DMS53 (cell line): ENCODE data around the gene TAF6.

ENCODE experiments used
- DNase-seq: peaks from one replicate; lab custom pipeline; 2025; lab: John Stamatoyannopoulos, UW

Gene TAF6

DNA sequence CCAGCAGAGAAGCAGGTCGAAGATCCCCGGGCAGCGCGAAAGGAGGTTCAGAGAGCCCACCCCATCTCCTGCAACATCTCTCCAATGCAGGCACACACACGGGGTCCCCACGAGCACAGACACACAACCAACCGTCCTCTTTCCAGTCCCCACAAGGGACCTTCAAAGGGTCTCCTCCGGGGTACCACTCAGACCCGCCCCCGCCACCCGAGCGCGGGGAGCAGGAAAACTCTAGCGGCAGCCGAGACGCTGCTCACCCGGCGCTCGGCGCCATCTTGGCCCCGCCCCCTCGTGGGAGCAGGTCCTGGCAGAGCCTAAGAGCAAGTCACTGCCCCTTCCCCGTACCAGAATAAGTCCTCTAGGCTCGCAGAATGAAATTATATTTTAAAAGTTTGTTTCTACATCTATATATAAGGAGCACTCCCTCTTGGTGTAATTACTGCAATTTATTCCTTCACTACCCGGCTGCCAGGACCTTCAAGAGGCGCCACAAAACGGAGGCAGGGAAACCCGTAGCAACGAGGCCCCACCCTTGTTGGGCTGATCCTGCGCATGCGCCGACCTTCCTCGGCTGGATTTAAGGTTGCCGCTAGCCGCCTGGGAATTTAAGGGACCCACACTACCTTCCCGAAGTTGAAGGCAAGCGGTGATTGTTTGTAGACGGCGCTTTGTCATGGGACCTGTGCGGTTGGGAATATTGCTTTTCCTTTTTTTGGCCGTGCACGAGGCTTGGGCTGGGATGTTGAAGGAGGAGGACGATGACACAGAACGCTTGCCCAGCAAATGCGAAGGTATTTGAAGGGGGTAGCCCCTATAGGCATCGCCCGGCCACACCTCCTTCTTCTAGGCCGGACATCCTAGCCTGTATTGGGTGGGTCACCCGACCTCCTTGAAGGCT lies at the start of gene TAF6, which contains the start of gene CNPY4:
Gene TAF6, minus strand, starts transcription at position 287 of the 898 bp plus-strand sequence. CDS start 5,149 bp downstream, outside the sequence.
Gene CNPY4, plus strand, starts transcription at position 563 of the 898 bp plus-strand sequence. Its CDS starts 111 bp downstream, at position 674.
- DNase-seq = peak; percentile 98

DNA sequence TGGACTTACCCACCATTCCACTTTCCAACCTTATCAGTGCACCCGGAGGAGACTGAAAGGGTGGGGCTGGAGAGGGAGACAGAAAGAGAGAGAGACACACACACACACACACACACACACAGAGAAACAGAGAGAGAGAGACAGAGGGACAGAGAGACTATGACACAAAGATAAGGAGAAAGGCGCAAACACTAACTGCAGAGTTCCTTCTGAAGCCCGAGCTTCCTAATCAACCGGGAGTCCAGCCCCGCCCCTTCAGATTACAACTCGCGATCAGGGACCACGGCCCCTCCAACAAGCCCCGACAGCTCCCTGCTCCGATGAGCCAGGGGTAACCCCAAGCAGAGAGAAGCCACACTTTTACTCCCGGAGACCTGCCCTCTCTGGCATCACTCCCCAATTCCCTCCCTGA lies 48.8 kb upstream of the TAF6 start:
- DNase-seq = peak; percentile 53

DNA sequence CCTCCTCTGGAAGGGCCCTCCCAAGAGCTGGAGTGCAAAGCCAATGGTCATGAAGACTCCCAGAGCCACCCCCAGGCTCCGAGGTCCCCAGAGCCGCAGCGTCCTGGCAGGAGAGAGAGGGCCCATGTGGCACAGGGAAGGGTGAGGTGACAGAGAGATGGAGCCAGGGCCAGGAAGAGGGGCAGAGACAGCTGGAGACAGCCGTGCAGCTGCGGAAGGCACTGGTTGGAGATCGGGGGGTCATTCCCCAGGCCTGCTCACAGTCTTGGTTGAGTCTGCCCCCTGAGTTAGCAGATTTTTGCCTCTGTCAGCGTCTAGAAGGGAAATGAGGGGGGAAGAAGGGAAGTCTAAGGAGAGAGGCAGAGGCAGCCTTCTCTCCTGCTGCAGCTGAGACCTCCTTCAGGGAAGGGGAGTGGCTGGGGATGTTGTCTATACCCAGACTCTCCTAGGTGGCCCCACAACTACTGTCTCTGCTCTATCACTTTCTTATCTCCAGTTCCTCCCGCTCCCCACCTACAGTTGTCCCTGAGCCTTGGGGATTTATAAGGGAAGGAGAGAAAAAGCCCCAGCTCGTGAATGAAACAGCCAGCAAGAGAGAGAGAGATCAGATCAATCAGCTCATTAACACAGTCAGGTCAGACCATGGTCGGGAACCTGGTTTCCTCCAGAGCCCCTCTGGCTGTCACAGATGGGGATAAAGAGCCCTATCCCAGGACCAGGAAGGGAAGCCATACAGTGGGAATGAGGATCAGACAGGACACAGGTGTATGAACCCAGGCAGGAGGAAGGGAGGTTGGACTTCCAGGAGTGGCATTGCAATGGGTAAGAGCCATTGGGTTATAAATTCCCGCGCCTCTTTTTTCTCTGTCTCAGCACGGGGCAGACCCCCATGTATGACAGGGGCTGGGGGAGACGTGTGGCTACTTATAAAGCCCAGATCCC lies 48.1 kb upstream of the TAF6 start:
- DNase-seq = peak; percentile 53

DNA sequence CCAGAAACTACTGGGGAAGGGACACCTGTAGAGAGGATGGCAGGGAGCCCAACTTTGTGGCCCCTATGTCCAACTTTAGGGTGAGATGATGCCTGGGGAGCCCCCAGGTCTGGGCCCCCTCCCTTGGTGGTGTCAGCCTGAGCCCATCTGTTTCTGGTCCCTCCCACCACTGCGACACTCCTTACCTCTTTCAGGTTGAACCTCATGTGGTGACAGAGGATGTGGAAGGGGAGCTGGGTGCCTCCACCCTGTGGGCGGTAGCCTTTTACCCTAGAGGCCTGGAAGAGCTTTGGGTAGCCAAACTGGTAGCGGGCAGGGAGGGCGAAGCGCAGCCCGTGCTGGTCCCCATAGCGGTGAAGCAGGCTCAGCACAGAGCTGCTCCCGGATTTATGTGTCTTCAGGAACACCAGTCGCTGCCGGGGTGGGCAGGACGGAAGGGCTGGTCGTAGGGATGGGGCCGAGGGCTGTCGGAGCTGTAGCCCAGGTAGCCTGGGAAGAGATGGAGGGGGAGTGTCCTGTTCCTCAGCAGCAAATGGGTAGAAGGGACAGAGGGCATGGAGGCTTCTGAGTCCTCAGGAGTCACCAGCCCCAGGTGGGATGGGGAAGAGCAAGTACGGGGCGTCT lies 47.3 kb upstream of the TAF6 start:
- DNase-seq = no peak

DNA sequence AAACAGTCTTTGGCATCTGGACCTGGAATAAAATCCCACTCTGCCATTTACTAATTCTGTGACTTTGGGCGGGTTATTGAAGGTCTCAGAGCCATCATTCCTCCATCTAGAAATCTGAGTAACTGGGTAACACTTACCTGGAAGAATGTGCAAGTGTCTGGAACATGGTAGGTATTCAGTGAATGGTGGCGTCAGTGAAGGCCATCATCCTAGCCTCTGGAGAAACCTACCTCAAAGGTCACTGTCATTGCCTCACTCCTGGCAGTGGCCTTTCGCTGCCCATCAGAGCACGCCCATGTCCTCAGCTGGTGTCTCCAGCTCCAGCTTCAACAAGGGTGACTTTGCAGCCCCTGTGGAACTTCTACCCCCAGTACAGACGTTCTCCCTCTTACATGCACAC lies 44.7 kb upstream of the TAF6 start:
- no peak for DNase-seq

DNA sequence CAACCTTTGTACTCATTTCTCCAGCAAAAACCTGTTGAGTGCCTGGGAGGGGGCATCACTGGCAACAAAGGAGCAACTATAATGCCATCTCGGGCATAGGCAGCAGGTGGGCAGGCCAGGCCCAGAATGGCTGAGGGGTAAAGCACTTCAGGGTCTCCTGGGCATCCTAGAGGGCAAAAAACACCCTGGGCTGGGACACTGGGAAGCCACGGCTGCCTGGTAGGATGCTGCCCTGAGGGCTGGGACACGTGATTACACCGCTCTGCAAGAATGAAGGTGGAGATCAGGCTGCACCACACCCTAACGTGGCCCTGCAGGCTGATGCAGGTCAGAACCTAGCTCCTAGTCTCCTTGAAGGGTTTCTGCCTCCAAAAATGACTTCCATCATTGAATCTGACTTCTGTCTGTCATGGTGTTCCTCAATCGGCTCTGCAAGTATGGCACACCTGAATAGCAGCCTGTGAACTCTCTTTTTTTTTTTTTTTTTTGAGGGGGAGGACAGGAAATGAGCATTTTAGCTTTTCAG lies 43.9 kb upstream of the TAF6 start:
- DNase-seq = peak; percentile 45

DNA sequence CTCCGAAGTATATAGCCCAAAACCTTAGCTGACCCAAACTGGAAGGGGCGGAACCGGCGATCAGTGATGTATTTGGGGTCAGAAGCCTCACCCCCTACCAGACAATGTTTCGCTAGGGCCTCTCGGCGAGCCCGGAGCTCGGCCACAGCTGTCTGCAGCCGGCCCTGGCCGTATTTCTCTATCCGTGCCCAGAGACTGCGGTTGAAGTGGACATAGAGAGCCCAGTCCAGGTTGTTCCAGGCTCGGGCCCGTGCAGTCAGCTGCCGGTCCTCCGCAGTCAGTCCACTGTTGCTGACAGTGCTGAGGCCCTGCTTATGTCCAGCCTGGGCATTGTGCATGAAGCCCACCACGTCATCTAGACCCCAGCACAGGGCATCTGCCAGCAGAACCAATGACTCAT lies 40.9 kb upstream of the TAF6 start:
- no peak for DNase-seq

DNA sequence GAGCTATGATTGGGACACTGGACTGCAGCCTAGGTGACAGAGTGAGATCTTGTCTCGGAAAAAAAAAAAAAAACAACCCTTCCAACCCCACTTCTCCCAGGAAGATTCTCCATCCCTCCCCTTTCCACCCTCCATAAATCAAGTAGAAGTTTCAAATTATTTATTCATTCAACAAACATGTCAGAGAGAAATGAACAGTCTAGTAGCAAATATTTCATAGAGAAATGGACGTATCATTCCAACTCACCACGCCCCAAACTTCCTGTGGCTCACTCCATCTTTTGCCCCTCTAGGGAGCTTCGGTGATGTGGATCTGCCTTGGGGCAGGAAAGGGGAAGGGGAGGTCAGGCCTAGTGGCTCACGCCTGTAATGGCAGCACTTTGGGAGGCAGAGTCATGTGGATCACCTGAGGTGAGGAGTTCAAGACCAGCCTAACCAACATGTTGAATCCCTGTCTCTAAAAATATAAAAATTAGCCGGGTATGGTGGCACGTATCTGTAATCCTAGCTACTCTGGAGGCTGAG lies 40.0 kb upstream of the TAF6 start:
- no peak for DNase-seq

DNA sequence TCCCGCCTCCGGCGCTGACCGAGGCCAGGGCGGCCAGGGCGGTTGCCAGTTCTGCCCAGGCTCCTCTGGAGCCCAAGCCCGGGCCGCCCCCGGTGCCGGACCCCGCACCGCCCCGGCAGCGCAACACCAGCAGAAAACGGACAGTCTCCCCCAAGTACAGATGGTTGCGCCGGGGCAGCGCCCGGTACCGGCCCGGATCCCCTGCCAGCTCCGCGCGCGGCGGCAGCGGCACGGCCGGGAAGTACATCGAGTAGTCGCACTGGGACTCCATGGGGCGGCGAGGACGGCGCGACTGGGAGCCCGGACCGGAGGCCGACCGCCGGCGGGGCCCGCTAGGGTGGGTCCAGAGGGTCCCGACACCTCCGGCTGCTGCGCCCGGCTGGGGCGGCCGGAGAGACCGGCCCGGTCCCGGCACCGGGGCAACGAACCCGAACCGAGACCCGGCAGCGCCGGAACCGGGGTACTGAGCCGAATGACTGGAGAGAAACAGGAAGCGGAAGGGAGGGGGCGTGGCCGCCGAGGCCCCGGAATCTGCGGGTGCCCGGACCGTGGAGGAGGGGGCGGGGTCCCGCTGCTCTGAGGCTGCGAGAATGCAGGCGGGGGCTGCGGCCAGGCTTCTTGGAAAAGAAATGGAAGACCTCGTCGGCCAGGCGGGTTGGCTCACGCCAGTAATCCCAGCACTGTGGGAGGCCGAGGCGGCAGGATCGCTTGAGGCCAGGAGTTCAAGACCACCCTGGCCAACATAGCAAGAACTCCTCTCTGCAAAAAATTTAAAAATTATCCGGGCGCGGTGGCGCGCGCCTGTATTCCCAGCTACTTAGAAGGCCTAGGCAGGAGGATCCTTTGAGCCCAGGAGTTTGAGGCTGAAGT lies 39.3 kb upstream of the TAF6 start, which contains the start of gene TRAPPC14:
Gene TRAPPC14, minus strand, starts transcription at position 495 of the 870 bp plus-strand sequence. Its CDS starts 224 bp downstream, at position 271.
- DNase-seq = peak; percentile 95

DNA sequence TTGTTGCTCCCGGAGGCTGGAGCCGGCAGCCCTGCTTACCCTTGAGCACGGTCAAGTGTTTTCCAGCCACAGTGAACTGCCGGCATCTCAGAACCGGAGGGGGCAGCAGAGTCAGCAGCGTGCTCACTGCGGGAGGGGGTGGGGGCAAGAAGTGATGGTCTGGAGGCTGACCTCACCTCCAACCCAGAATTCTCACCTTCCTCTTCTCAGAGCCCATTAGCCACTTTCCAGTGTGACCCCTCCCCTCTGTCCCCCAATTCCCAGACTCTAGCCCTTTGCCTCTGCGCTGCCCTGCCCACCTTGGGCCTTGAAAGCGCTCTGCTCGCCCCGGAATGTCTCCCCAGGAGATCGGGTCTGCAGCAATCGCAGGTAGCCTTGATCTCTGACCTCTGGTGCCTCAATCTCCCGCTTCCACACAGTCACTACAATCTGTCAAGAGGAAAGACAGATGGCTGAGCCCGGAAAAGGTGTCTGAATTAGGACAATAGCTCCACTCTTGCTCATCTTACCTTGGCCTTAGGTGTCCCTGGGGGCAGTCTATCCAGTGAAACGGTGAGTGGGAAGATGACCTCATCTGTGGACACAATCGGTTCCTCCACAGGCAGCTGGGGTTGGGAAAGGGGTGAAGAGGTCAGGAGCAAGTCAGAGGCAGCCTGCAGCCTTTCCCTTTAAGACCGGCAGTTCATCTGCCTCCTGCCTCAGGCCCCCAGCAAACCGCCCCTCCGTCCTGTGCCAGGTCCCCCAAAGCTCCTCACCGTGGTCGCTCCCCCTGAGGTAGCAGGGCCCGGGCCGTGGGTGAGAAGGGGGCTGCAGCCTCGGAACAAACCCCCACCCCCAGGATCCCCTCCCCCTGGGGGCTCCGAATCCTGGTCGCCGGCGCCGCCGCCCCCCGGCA lies 38.4 kb upstream of the TAF6 start:
- peak; percentile 96 for DNase-seq

DNA sequence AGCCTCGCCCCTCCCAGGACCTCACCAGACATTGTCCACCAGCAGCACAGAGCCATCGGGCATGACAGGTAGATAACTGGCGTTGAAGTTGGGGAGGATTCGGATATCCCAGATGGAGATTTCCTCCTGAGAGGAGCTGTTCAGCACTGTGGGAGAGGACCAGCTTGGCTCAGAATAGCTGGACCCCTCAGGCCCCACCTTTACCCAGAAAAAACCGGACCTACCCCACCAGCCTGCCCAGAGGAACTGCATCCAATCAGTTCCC lies 37.8 kb upstream of the TAF6 start:
- no peak for DNase-seq

DNA sequence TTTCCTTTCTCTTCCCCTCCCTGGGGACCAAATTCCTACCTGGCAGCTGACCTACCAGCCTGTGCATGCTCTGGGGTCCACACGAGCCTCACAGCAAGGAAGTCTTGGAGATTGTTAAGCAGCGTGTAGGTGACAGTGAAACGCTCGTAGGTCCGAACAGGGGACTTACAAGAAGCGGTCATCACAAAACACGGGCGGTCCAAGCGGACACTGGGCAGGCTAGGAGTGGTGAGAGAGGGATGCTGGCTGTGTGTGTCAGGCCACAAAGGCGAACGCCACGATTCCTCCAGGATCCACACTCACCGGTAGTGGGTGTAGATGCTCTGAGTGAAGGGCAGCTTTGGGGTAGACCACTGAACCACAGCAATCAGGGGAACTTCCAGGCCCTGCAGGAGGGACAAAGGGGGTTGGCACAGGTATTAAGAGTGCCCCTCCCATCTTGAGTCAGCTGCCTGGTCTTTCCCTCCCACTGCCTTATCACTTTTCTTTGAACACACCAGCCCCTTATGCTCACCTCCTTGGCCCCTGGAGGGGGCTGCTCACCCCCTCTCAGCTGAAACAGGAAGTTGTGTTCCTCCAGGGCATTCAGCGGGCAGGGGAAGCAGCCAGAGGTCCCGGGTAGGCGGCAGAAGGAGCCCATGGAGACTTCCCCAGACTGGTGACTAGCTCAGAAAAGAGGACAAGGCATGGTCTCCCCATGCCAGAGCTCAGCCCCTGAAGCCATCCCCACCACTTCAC lies 37.3 kb upstream of the TAF6 start:
- no peak for DNase-seq

DNA sequence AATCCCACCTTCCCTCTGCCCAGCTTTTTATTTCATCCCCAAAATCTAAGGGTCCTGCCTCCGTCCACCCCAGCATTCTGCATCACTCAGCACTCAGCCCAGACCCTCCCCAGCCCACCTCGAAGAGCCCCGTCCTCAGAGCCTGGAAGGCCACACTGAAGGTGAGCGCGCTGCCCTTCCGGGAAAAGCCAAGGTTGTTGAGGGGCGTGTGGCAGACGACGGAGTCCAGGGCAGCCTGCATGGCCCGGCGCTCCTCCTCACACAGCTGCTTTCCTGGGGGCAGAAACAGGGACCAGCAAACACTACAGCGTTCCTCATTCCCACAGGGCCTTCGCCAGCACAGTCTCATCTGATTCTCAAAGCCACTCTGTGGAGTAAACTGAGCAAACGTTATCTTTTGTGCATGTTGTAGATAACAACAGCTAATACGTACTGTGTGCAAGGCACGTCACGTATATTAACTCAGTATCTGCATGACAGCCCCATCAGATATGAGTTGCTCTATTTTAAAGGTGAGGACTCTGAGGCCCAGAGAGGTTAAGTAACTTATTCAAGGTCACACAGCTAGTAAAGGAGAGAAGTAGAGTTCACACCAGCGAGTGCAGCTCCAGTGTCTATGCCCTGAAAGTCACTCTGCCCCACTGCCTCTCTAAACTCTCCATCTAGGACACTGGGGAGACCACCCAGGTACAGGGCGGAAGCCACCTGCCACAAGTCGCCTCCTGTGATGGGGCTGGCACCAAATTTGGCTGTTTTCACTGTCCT lies 36.6 kb upstream of the TAF6 start:
- no peak for DNase-seq

DNA sequence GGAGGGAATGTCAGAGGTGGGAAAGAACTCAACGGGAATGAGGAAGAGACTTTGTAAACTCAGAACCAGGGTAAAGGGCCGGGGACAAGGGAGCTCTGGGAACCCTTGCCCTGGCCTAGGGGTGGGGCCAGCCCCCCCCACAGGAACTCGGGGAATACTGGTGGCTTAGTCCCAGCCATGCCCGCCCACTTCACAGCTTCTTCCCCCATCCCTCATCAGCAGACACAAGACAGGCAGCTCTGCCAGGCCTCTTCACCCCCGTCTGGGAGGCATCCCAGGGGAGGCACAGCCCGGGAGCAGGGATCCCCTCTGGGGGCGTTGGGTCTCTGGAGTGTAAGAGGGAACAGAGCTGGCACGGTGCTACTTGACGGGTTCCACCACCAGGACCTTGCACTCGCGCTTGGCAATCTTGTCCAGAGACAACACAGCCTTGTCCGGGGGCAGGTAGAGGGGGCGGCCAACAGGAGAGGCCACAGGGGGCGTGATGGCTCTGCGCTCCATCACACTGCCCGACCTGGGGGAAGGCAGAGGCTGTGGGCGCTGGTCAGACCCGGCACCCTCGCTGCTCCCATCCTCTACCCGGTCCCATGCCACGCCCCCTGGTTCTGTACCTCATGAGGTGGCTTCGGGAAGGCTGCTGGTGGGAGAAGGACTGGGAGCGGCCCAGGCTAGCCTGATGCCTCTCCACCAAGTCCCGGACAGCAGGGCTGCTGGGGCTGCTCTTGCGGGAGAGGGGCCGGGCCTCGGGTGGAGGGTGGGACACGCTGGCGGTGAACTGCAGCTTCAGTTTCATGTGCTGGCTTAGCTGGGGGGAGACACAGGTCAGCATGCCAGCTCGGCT lies 35.7 kb upstream of the TAF6 start:
- no peak for DNase-seq

DNA sequence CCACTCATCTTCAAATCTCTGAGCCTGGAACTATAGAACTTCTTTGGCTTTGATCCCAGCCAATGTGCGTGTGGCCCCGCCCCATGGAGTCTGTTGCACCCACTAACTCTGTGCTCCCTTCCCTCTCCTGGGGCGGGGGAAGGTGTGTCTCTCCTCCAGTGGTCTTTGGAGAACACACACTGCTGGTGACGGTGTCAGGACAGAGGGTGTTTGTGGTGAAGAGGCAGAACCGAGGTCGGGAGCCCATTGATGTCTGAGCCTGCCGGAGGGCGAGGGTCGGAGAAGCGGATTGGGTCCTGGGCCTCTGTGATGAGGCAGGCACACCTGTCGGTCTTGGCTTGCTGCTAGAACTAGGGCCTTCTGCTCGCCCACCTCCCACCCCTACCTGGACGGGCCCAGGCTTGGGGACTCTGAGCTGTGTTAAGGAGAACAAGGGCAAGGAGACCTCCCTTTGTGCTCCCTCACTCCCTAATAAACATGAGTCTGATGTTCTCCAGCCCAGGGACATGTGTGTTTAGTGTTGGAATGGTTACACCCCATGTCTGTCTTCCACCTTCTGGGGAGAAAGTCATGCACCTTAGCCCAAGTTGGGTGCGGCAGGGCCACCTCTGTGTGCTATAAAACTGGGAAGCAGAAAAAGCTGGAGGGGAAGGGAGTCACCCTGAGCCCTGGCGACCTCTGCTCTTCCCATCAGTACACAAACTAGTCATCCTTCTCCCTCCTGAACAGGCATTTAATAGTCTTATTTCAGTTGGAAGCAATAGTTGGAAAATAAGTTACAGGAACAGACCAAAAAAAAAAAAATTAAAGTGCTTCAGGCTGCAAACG lies 34.8 kb upstream of the TAF6 start:
- DNase-seq = no peak

DNA sequence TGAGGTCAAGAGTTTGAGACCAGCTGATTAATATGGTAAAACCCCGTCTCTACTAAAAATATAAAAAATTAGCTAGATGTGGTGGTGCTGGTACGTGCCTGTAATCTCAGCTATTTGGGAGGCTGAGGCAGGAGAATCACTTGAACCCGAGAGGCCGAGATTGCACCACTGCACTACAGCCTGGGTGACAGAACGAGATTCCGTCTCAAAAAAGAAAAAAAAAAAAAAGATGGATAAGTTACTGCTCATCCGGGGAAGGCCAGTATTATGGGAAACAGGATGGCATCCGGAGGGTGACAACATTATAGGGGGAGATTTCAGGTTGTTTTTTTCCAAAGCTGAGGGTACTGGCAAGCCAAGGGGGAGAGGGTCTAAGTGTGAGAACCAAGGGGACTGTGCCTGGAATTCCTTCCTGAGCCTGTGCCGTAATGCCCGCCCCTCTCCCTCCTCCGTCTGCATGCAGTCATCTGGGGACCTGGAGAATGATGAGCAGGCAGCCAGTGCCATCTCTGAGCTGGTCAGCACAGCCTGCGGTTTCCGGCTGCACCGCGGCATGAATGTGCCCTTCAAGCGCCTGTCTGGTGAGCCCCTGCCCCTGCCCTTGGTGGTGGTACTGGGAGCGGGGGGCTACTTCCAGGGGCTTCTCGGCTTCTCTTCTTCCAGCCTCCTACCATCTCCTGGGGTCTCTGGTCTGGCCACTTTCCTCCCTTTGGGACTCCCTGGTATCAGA lies 33.9 kb upstream of the TAF6 start:
- DNase-seq = no peak
